Bronchial epithelial cell (primary cell): ENCODE measurements around the gene HMGCS2. TPM values are rescaled to one million over a fixed set of nuclear protein-coding genes. Genes with fewer than 3 reads are reported as not detected.
"Not testable (repeated sequence)": the region's sequence is repeated elsewhere in the genome, so short reads cannot be mapped to it uniquely, and the experiment has no call there.

ENCODE experiments used
- DNase-seq: peaks from one replicate; pipeline ENCODE4 v3.0.0-alpha.2; 2010; ENCODE audit warnings: low read depth
- FAIRE-seq: peaks from 2 replicates; lab custom pipeline; 2011; peaks lifted over from hg19 to GRCh38; lab: Jason Lieb, UNC
- H3K27me3 ChIP-seq: 2 replicates; pipeline ENCODE4 v1.5.1; 2011; ENCODE audit warnings: low read length; ENCODE audit not compliant: control insufficient read depth, insufficient read depth
- H3K36me3 ChIP-seq: 2 replicates; pipeline ENCODE4 v1.5.1; 2011; ENCODE audit warnings: low read length; ENCODE audit not compliant: control insufficient read depth, insufficient read depth
- H3K4me3 ChIP-seq: 2 replicates; pipeline ENCODE4 v1.5.1; 2011; ENCODE audit warnings: mild to moderate bottlenecking, low read depth, low read length, control low read depth
- CTCF ChIP-seq: IDR thresholded peaks from 2 replicates; pipeline ENCODE4 v1.5.1; 2011; ENCODE audit warnings: mild to moderate bottlenecking, moderate library complexity, low read length, control low read depth, inconsistent platforms; ENCODE audit not compliant: insufficient read depth, severe bottlenecking
- total RNA-seq: library from RNA; depleted of rRNA; stranded (reverse); fragments of >200 nt; gene quantifications from 2 replicates; pipeline ENCODE4 v1.2.1, GENCODE V29; 2014

HMGCS2 gene
- total RNA-seq, 1 donor from 2014 or later, result 0.26 TPM

GRCh38 chr1:119712342-119713038 lies 56.2 kb downstream of the HMGCS2 start:
- H3K4me3 ChIP-seq, result peak overlapping the region; percentile 95
- TF ChIP-seq CTCF, result peak; percentile 6
- no peaks in the 10 kb centered on the region for H3K27me3 ChIP-seq
- FAIRE-seq (no peak), DNase-seq (peak; percentile 34)
- H3K36me3 ChIP-seq, result peaks cover 4% of the 10 kb centered on the region

GRCh38 chr1:119711804-119712341 lies 56.8 kb downstream of the HMGCS2 start, which contains the start of gene PHGDH:
TSS of gene PHGDH (plus strand) at chr1:119711934. CDS start at chr1:119712023, 89 bp downstream.
- H3K4me3 ChIP-seq, result peak within 1 kb of the TSS; percentile 95
- no peaks in the 10 kb centered on the region for H3K27me3 ChIP-seq
- no peak for FAIRE-seq
- H3K36me3 ChIP-seq, result peaks cover 4% of the 10 kb centered on the region
- DNase-seq, result peak; percentile 79
- no peak for TF ChIP-seq CTCF

- not testable (repeated sequence) for FAIRE-seq, H3K36me3 ChIP-seq, DNase-seq, H3K27me3 ChIP-seq
- H3K4me3 ChIP-seq, result peak overlapping the region; percentile 95
Measured at GRCh38 chr1:119711356-119711803, 57.3 kb downstream of the HMGCS2 start.

GRCh38 chr1:119706599-119706998 lies 62.1 kb downstream of the HMGCS2 start:
- H3K4me3 ChIP-seq, DNase-seq, H3K27me3 ChIP-seq, H3K36me3 ChIP-seq, FAIRE-seq: not testable (repeated sequence)

GRCh38 chr1:119703666-119704450 lies 64.8 kb downstream of the HMGCS2 start:
- H3K36me3 ChIP-seq, result no peaks in the 10 kb centered on the region
- no peak overlapping the region for H3K4me3 ChIP-seq
- FAIRE-seq (no peak), DNase-seq (peak; percentile 59)
- no peaks in the 10 kb centered on the region for H3K27me3 ChIP-seq
- TF ChIP-seq CTCF, result no peak

- H3K27me3 ChIP-seq, result no peaks in the 10 kb centered on the region
- no peak for FAIRE-seq
- TF ChIP-seq CTCF, result no peak
- H3K4me3 ChIP-seq, result no peak overlapping the region
- no peaks in the 10 kb centered on the region for H3K36me3 ChIP-seq
- DNase-seq, result peak; percentile 95
Measured at GRCh38 chr1:119702384-119702783, 66.3 kb downstream of the HMGCS2 start.
